Neural crest cell (in vitro differentiated cells): ENCODE results near the gene MYL9. TPM values are rescaled to one million over a fixed set of nuclear protein-coding genes. Genes with fewer than 3 reads are reported as not detected.
"Not testable (repeated sequence)": the region's sequence is repeated elsewhere in the genome, so short reads cannot be mapped to it uniquely, and the experiment has no call there.

ENCODE experiments used
- DNase-seq: peaks from one replicate; pipeline ENCODE4 v3.0.0; 2021; ENCODE audit warnings: low read depth, mixed read lengths, low spot score
- H3K27ac Mint-ChIP-seq: one replicate; pipeline ENCODE4 v1.8.0; 2021; ENCODE audit warnings: mild to moderate bottlenecking, mixed read lengths; ENCODE audit not compliant: unreplicated experiment
- H3K27me3 Mint-ChIP-seq: 2 replicates; pipeline ENCODE4 v1.8.0; 2021; ENCODE audit warnings: low read depth, mild to moderate bottlenecking, mixed read lengths
- H3K36me3 Mint-ChIP-seq: 2 replicates; pipeline ENCODE4 v1.8.0; 2021; ENCODE audit warnings: low read depth, mild to moderate bottlenecking, mixed read lengths
- H3K4me1 Mint-ChIP-seq: 2 replicates; pipeline ENCODE4 v1.8.0; 2021; ENCODE audit warnings: mixed read lengths
- H3K4me3 Mint-ChIP-seq: one replicate; pipeline ENCODE4 v1.8.0; 2021; ENCODE audit warnings: mild to moderate bottlenecking, mixed read lengths
- H3K9me3 Mint-ChIP-seq: 2 replicates; pipeline ENCODE4 v1.8.0; 2021; ENCODE audit warnings: mixed read lengths
- total RNA-seq: library from RNA; stranded (reverse); gene quantifications from 2 replicates; pipeline ENCODE4 v1.2.1, GENCODE V29; 2021
- TF ChIP-seq, protein P1 (sequence below): fragments of 200-600 bp; sonication (generic); conservative IDR thresholded peaks from 2 replicates; pipeline ENCODE4 v1.5.0; 2021; ENCODE audit warnings: antibody characterized with exemption, mild to moderate bottlenecking

The MYL9 gene
- total RNA-seq, 1 donor from 2014 or later: 19.8 TPM

DNA sequence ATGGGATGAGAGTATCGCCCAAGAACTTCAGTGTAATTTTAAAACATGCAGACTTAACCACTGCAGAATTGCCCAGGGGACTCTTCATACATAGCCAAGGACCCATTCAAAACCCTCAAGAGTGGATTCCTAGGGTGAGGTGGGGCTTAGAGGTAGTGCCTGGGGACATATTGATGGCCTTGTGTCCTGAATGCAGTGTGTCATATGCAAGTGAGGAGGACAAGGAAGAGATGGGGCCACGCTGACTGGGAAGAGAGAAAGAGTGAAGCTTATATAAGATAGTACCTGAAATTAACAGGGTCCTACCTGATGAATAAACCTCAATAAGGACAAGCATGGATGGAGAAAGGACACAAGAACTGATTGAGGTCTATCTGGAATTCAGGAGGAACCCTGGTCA, 13.9 kb downstream of the MYL9 start:
- Mint-ChIP-seq H3K4me1 (peaks cover 11% of the 10 kb centered on the region), H3K36me3 (no peaks in the 10 kb centered on the region), H3K4me3 (no peak overlapping the region), H3K9me3 (no peaks in the 10 kb centered on the region), H3K27me3 (no peaks in the 10 kb centered on the region), H3K27ac (no peak overlapping the region)
- TF ChIP-seq, protein P1, sequence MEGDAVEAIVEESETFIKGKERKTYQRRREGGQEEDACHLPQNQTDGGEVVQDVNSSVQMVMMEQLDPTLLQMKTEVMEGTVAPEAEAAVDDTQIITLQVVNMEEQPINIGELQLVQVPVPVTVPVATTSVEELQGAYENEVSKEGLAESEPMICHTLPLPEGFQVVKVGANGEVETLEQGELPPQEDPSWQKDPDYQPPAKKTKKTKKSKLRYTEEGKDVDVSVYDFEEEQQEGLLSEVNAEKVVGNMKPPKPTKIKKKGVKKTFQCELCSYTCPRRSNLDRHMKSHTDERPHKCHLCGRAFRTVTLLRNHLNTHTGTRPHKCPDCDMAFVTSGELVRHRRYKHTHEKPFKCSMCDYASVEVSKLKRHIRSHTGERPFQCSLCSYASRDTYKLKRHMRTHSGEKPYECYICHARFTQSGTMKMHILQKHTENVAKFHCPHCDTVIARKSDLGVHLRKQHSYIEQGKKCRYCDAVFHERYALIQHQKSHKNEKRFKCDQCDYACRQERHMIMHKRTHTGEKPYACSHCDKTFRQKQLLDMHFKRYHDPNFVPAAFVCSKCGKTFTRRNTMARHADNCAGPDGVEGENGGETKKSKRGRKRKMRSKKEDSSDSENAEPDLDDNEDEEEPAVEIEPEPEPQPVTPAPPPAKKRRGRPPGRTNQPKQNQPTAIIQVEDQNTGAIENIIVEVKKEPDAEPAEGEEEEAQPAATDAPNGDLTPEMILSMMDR: no peak
- DNase-seq: no peak

DNA sequence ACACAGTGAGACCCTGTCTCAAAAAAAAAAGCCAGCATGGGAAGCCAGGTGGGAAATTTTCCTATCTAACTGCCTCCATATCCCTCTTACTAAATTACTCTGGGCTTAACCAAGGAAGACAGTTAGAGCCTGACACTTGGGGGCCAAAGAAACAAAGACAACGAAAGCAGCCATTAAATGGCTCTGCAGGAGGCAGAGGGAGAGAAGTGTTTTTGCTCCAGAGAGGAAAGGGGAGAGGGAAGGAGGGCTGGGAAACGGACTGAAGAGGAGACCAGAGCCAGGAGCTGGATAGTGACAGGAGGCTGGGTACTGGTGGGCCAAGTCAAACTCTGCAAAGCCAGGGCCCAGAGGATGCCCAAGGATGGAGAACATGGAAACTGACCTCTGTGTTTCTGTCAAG, 21.4 kb downstream of the MYL9 start:
- Mint-ChIP-seq H3K27me3 (no peaks in the 10 kb centered on the region), H3K36me3 (peaks cover 5% of the 10 kb centered on the region), H3K4me1 (no peaks in the 10 kb centered on the region), H3K27ac (peak overlapping the region; percentile 86), H3K9me3 (peaks cover 5% of the 10 kb centered on the region), H3K4me3 (no peak overlapping the region)
- no peak for DNase-seq
- TF ChIP-seq, protein P1: no peak

DNA sequence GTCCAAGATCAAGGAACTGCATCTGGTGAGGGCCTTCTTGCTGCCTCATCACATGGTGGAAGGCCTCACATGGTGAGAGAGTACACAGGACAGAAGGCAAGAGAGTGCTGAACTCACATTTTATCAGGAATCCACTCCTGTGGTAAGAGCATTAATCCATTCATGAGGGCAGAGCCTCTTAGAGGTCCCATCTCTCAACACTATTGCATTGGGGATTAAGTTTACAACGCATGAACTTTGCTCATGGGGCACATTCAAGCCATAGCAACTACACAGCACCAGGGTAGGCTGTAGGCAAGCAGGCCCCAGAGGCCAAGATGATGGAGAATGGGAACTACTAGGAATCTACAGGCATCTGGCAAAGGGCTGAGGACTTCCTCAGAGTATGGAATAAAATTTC, 22.1 kb downstream of the MYL9 start:
- TF ChIP-seq, protein P1: no peak
- H3K27ac Mint-ChIP-seq: no peak overlapping the region

DNA sequence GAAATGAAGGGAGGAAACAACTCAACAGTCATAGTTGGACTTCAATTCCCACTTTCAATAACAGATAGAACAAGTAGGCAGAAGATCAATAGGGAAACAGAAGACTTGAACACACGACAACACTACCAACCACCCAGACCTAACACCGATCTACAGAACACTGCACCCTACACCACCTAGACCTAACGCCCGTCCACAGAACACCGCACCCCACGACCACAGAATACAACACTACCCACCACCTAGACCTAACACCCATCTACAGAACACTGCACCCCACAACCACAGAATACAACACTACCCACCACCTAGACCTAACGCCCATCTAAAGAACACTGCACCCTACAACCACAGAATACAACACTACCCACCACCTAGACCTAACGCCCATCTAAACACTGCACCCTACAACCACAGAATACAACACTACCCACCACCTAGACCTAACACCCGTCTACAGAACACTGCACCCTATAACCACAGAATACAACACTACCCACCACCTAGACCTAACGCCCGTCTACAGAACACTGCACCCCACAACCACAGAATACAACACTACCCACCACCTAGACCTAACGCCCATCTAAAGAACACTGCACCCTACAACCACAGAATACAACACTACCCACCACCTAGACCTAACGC, 22.9 kb downstream of the MYL9 start:
- H3K9me3 Mint-ChIP-seq: not testable (repeated sequence)

More for the DNA sequence above, 22.1 kb downstream of the MYL9 start:
- no peaks in the 10 kb centered on the region for H3K27me3 Mint-ChIP-seq
- H3K4me1 Mint-ChIP-seq: no peaks in the 10 kb centered on the region
- H3K9me3 Mint-ChIP-seq: peaks cover 5% of the 10 kb centered on the region
- peaks cover 5% of the 10 kb centered on the region for H3K36me3 Mint-ChIP-seq
- H3K4me3 Mint-ChIP-seq: no peak overlapping the region
- no peak for DNase-seq

DNA sequence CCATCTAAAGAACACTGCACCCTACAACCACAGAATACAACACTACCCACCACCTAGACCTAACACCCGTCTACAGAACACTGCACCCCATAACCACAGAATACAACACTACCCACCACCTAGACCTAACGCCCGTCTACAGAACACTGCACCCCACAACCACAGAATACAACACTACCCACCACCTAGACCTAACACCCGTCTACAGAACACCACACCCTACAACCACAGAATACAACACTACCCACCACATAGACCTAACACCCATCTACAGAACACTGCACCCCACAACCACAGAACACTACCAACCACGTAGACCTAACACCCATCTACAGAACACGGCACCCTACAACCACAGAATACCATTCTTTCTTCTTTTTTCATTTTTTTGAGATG, 23.4 kb downstream of the MYL9 start:
- not testable (repeated sequence) for H3K4me1 Mint-ChIP-seq, H3K27ac Mint-ChIP-seq, H3K9me3 Mint-ChIP-seq, H3K27me3 Mint-ChIP-seq, H3K36me3 Mint-ChIP-seq, H3K4me3 Mint-ChIP-seq, DNase-seq

More for the DNA sequence above, 22.9 kb downstream of the MYL9 start:
- not testable (repeated sequence) for H3K27me3 Mint-ChIP-seq, H3K4me3 Mint-ChIP-seq, H3K4me1 Mint-ChIP-seq, DNase-seq, H3K36me3 Mint-ChIP-seq
- peak overlapping the region; percentile 72 for H3K27ac Mint-ChIP-seq

DNA sequence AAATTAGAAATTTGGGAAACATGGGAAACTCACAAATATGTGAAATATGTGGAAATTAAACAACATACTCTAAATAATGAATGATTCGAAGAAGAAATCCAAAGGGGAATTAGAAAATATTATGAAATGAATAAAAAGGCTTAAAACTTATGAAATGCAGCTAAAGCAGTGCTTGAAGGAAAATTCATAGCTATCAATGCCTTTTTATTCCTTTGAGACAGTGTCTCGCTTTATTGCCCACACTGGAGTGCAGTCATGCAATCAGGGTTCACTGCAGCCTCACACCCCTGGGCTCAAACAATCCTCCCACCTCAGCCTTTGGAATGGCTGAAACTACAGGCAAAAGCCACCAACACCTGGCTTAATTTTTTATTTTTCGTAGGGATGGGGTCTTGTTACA, 24.2 kb downstream of the MYL9 start:
- Mint-ChIP-seq H3K9me3 (peaks cover 5% of the 10 kb centered on the region), H3K4me3 (no peak overlapping the region), H3K4me1 (no peaks in the 10 kb centered on the region), H3K36me3 (peaks cover 5% of the 10 kb centered on the region), H3K27me3 (no peaks in the 10 kb centered on the region), H3K27ac (no peak overlapping the region)
- TF ChIP-seq, protein P1: no peak
- DNase-seq: no peak
